Measurements from ENCODE around the gene SLC17A4.

SLC17A4 gene

GRCh38 chr6:25816252-25816651, 61.7 kb downstream of the SLC17A4 start:
- no peak for DNase-seq

- DNase-seq = no peak
Measured at GRCh38 chr6:25821341-25821740, 66.8 kb downstream of the SLC17A4 start.

GRCh38 chr6:25829375-25829774, 74.8 kb downstream of the SLC17A4 start:
- no peak for DNase-seq

GRCh38 chr6:25830458-25830857, 75.9 kb downstream of the SLC17A4 start:
- DNase-seq = no peak

Data from MV-4-11 (cell line).